Osteoblast (primary cell): Measurements from ENCODE around the gene SYT9. TPM values are rescaled to one million over a fixed set of nuclear protein-coding genes. Genes with fewer than 3 reads are reported as not detected.

Experiments
- DNase-seq: peaks from one replicate; pipeline ENCODE4 v3.0.0; 2011; ENCODE audit warnings: low spot score, mixed read lengths; ENCODE audit not compliant: insufficient read length; ENCODE audit errors: missing footprints
- H2AFZ ChIP-seq: 2 replicates; pipeline ENCODE4 v1.6.0; 2011; ENCODE audit warnings: mild to moderate bottlenecking, low read length
- H3K27ac ChIP-seq: 2 replicates; pipeline ENCODE4 v1.5.1; 2011; ENCODE audit warnings: mild to moderate bottlenecking, low read depth, low read length, moderate library complexity
- H3K27me3 ChIP-seq: 2 replicates; pipeline ENCODE4 v1.6.0; 2012; ENCODE audit warnings: mild to moderate bottlenecking, control low read depth, inconsistent platforms, low read length, moderate library complexity; ENCODE audit not compliant: insufficient read depth
- H3K36me3 ChIP-seq: 2 replicates; pipeline ENCODE4 v1.5.1; 2011; ENCODE audit warnings: mild to moderate bottlenecking, low read length, control low read depth, moderate library complexity; ENCODE audit not compliant: insufficient read depth
- H3K4me1 ChIP-seq: 2 replicates; pipeline ENCODE4 v1.5.1; 2011; ENCODE audit warnings: mild to moderate bottlenecking, low read length, control low read depth, moderate library complexity; ENCODE audit not compliant: insufficient read depth
- H3K4me2 ChIP-seq: 2 replicates; pipeline ENCODE4 v1.6.0; 2011; ENCODE audit warnings: mild to moderate bottlenecking, low read length; ENCODE audit not compliant: insufficient read depth
- H3K4me3 ChIP-seq: fragments of 200-600 bp; sonication (generic); 3 replicates; pipeline ENCODE4 v1.5.1; 2012; ENCODE audit warnings: mild to moderate bottlenecking, low read length, inconsistent platforms; ENCODE audit not compliant: insufficient read depth
- H3K79me2 ChIP-seq: 2 replicates; pipeline ENCODE4 v1.6.0; 2012; ENCODE audit warnings: mild to moderate bottlenecking, low read length, control low read depth, inconsistent platforms; ENCODE audit not compliant: insufficient read depth
- H3K9me3 ChIP-seq: 2 replicates; pipeline ENCODE4 v1.5.1; 2011; ENCODE audit warnings: low read depth, low read length, control low read depth
- H4K20me1 ChIP-seq: 2 replicates; pipeline ENCODE4 v1.6.0; 2012; ENCODE audit warnings: mild to moderate bottlenecking, low read length, control low read depth; ENCODE audit not compliant: insufficient read depth
- total RNA-seq: library from RNA; depleted of rRNA; stranded (reverse); fragments of >200 nt; gene quantifications from 2 replicates; pipeline ENCODE4 v1.2.3, GENCODE V29; 2012
- TF ChIP-seq, protein P1 (sequence below): IDR thresholded peaks from 2 replicates; pipeline ENCODE4 v1.5.1; 2011; ENCODE audit warnings: mild to moderate bottlenecking, low read depth, low read length, moderate library complexity; ENCODE audit errors: extremely low read depth

SYT9 gene
- total RNA-seq, 1 donor, result not detected

DNA sequence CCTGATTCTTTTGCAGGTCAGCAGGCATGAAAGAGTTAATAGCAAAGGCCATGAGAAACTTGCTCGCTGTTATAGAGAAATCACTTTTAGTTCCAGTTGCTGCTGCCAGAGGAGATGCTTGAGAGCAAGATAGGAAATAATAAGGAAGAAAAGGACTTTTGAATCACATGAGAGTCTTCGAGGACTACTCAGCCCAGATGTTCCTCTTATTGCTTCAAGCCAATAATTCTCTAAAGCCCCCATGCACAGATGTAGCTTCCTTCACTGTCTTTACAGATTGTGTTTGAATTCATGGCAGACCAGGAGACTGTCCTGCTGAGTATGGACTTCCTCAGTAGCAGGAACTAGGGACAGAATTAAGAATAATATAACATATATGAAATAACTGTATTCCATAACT, 183.5 kb downstream of the SYT9 start:
- no peaks in the 10 kb centered on the region for H4K20me1 ChIP-seq
- H3K79me2 ChIP-seq, result no peaks in the 10 kb centered on the region
- H3K9me3 ChIP-seq, result no peaks in the 10 kb centered on the region
- no peaks in the 10 kb centered on the region for H3K4me1 ChIP-seq
- H2AFZ ChIP-seq, result no peak overlapping the region
- TF ChIP-seq, protein P1, sequence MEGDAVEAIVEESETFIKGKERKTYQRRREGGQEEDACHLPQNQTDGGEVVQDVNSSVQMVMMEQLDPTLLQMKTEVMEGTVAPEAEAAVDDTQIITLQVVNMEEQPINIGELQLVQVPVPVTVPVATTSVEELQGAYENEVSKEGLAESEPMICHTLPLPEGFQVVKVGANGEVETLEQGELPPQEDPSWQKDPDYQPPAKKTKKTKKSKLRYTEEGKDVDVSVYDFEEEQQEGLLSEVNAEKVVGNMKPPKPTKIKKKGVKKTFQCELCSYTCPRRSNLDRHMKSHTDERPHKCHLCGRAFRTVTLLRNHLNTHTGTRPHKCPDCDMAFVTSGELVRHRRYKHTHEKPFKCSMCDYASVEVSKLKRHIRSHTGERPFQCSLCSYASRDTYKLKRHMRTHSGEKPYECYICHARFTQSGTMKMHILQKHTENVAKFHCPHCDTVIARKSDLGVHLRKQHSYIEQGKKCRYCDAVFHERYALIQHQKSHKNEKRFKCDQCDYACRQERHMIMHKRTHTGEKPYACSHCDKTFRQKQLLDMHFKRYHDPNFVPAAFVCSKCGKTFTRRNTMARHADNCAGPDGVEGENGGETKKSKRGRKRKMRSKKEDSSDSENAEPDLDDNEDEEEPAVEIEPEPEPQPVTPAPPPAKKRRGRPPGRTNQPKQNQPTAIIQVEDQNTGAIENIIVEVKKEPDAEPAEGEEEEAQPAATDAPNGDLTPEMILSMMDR, result no peak
- no peak overlapping the region for H3K4me2 ChIP-seq
- DNase-seq, result no peak
- no peaks in the 10 kb centered on the region for H3K27me3 ChIP-seq
- no peaks in the 10 kb centered on the region for H3K36me3 ChIP-seq
- H3K4me3 ChIP-seq, result no peak overlapping the region
- no peak overlapping the region for H3K27ac ChIP-seq

DNA sequence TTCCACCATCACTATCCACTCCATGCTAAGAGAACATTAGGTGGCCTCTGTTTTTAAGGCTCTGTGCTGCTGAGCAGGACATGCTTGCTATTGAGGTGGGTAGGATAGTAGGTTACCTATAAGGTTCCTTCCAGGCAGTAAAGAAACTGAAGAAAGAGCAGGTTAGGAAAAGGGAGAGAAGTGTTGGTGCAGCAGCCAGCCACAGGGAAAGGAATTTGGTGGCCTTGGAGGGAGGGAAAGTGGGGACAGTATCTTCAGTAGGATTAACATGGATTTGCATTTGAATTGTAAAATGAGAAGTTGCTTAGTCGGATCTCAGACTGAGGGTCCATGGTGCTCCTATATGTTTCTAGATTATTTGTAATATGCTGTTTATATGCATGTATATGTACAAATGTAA, 184.4 kb downstream of the SYT9 start:
- H3K27me3 ChIP-seq, result no peaks in the 10 kb centered on the region
- TF ChIP-seq, protein P1, result no peak
- H3K4me2 ChIP-seq, result no peak overlapping the region
- H3K79me2 ChIP-seq, result no peaks in the 10 kb centered on the region
- H3K36me3 ChIP-seq, result no peaks in the 10 kb centered on the region
- H3K9me3 ChIP-seq, result no peaks in the 10 kb centered on the region
- H3K27ac ChIP-seq, result no peak overlapping the region
- DNase-seq, result no peak
- H3K4me1 ChIP-seq, result no peaks in the 10 kb centered on the region
- no peak overlapping the region for H3K4me3 ChIP-seq
- H2AFZ ChIP-seq, result no peak overlapping the region
- no peaks in the 10 kb centered on the region for H4K20me1 ChIP-seq

DNA sequence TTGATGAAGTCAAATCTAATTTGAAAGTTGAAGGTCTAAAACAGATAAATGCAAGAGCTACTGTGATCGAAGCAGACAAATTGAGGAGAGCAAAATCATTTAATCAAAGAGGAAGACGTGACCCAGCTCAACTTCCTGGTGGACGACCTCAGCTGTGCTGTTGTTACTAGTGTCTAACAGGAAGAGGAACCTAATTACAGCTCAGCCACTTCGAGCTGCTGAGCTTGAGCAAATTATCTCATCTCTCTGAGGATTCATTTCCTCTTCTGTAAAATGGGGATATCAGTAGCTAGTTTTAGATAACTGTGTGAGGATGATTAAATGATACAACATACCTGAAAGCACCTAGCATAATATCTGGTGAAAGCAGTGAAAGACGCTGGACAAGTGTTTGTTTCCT, 185.0 kb downstream of the SYT9 start:
- no peaks in the 10 kb centered on the region for H3K79me2 ChIP-seq
- H3K9me3 ChIP-seq, result no peaks in the 10 kb centered on the region
- TF ChIP-seq, protein P1, result no peak
- H3K4me3 ChIP-seq, result no peak overlapping the region
- no peak overlapping the region for H2AFZ ChIP-seq
- no peaks in the 10 kb centered on the region for H3K4me1 ChIP-seq
- DNase-seq, result no peak
- no peaks in the 10 kb centered on the region for H4K20me1 ChIP-seq
- no peak overlapping the region for H3K4me2 ChIP-seq
- no peaks in the 10 kb centered on the region for H3K36me3 ChIP-seq
- no peaks in the 10 kb centered on the region for H3K27me3 ChIP-seq
- no peak overlapping the region for H3K27ac ChIP-seq

DNA sequence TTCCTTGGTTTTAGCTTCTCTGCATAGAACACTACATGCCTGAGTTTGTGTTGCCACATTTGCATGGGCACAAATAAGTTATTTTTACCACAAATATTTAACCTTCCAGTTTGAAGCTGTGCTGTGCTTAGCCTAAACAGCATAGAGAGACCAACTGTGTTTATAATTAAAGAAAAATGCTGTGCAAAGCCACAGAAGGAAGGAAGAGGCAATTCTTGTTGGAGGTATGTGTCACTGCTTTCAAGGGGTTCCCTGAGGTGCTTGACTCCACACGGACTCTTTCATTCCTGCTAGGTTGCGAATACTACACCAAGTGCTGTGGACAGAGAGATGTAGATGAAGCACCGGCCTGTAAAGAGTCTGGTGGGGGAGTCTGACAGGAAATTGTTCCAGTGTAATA, 186.0 kb downstream of the SYT9 start:
- H3K4me3 ChIP-seq, result no peak overlapping the region
- no peaks in the 10 kb centered on the region for H3K9me3 ChIP-seq
- no peaks in the 10 kb centered on the region for H3K36me3 ChIP-seq
- no peak overlapping the region for H2AFZ ChIP-seq
- no peaks in the 10 kb centered on the region for H3K79me2 ChIP-seq
- H4K20me1 ChIP-seq, result no peaks in the 10 kb centered on the region
- H3K27ac ChIP-seq, result no peak overlapping the region
- no peak for DNase-seq
- H3K4me1 ChIP-seq, result no peaks in the 10 kb centered on the region
- TF ChIP-seq, protein P1, result no peak
- H3K4me2 ChIP-seq, result no peak overlapping the region
- no peaks in the 10 kb centered on the region for H3K27me3 ChIP-seq
